HCT116 (cell line): ENCODE results near the gene INTS6. TPM values are rescaled to one million over a fixed set of nuclear protein-coding genes. Genes with fewer than 3 reads are reported as not detected.

Experiments used
- ATAC-seq: fragments of 200-7000 bp; cut with Tn5 transposase; 2 replicates; pipeline ENCODE4 v1.9.1; 2020; ENCODE audit warnings: mild to moderate bottlenecking, moderate library complexity
- BruUV-seq: library from RNA; stranded (reverse); fragments of 400-500 nt; replicated peaks from 2 replicates; lab custom pipeline; 2021; lab: Mats Ljungman, UMichigan
- CTCF ChIA-PET: fragments of 300-600 bp; sonication (Branson Sonifier 250); formaldehyde crosslinking; loops from one replicate; lab custom pipeline; 2021; ENCODE audit warnings: antibody characterized with exemption; lab: Charles Lee
- POLR2A ChIA-PET: fragments of 300-600, 350-600 bp; sonication (Branson Sonifier 250); formaldehyde crosslinking; loops from one replicate; lab custom pipeline; 2021; ENCODE audit warnings: antibody characterized with exemption; lab: Charles Lee
- RAD21 ChIA-PET, 2 experiments: fragments of 300-600 bp; sonication (Branson Sonifier 250); formaldehyde crosslinking; loops; one replicate each; lab custom pipeline; 2023; ENCODE audit warnings: low total read pairs in 2 of 2; ENCODE audit not compliant: uncharacterized antibody in 2 of 2, unreplicated experiment in 2 of 2, low non-redundant PET in 1 of 2; lab: Charles Lee
- DNase-seq: peaks from one replicate; pipeline ENCODE4 v3.0.0-alpha.2; 2010; ENCODE audit warnings: low read depth, low spot score
- H2AFZ ChIP-seq: fragments of 200-600 bp; shearing (Covaris generic), sonication (generic); 2 replicates; pipeline ENCODE4 v1.6.1; 2017; ENCODE audit warnings: low read depth, mixed run types, mixed read lengths, antibody characterized with exemption, low read length; ENCODE audit not compliant: poor library complexity, severe bottlenecking
- H3K27ac ChIP-seq: 2 replicates; pipeline ENCODE4 v1.5.1; 2012; ENCODE audit warnings: low read depth, low read length
- H3K27me3 ChIP-seq: fragments of 200-600 bp; sonication (generic); 2 replicates; pipeline ENCODE4 v1.6.1; 2016; ENCODE audit warnings: mixed run types, low read length, mixed read lengths; ENCODE audit not compliant: insufficient read depth
- H3K36me3 ChIP-seq, 2 experiments: fragments of 200-500 bp in 1 of 2; fragments of 200-600 bp in 1 of 2; sonication (Bioruptor generic) in 1 of 2; sonication (generic) in 1 of 2; 2 replicates each; pipeline versions ENCODE4 v1.5.1 to v1.6.1; 2014 to 2016; ENCODE audit warnings: low read length in 2 of 2, inconsistent platforms in 1 of 2, mixed read lengths in 1 of 2, mixed run types in 1 of 2; ENCODE audit not compliant: insufficient read depth in 2 of 2, control insufficient read depth in 1 of 2
- H3K4me1 ChIP-seq, 2 experiments: fragments of 200-600 bp in 1 of 2; sonication (generic) in 1 of 2; 2 replicates each; pipeline versions ENCODE4 v1.5.1 to v1.6.1; 2012 to 2017; ENCODE audit warnings: low read length in 2 of 2, inconsistent platforms in 1 of 2, mild to moderate bottlenecking in 1 of 2, mixed read lengths in 1 of 2, mixed run types in 1 of 2, moderate library complexity in 1 of 2; ENCODE audit not compliant: insufficient read depth in 2 of 2, control insufficient read depth in 1 of 2
- H3K4me2 ChIP-seq: fragments of 200-600 bp; sonication (generic); 2 replicates; pipeline ENCODE4 v1.6.1; 2017; ENCODE audit warnings: mixed run types, low read length, mixed read lengths
- H3K4me3 ChIP-seq, 2 experiments: fragments of 200-600 bp in 1 of 2; sonication (generic) in 1 of 2; replicated peaks in 1 of 2; 2 replicates each; pipeline ENCODE4 v1.5.1; 2011 to 2016; ENCODE audit warnings: low read length in 2 of 2, control low read depth in 1 of 2, low read depth in 1 of 2, mild to moderate bottlenecking in 1 of 2, mixed read lengths in 1 of 2, mixed run types in 1 of 2
- H3K79me2 ChIP-seq: fragments of 200-600 bp; sonication (generic); 2 replicates; pipeline ENCODE4 v1.6.1; 2017; ENCODE audit warnings: mild to moderate bottlenecking, mixed run types, low read length, moderate library complexity, mixed read lengths; ENCODE audit not compliant: insufficient read depth
- H3K9ac ChIP-seq: fragments of 200-600 bp; sonication (generic); 2 replicates; pipeline ENCODE4 v1.6.1; 2016; ENCODE audit warnings: low read length, mixed read lengths
- H3K9me2 ChIP-seq: fragments of 200-600 bp; sonication (generic), shearing (Covaris generic); 2 replicates; pipeline ENCODE4 v1.6.1; 2017; ENCODE audit warnings: mixed run types, mild to moderate bottlenecking, moderate library complexity; ENCODE audit not compliant: insufficient read depth
- H3K9me3 ChIP-seq, 2 experiments: fragments of 200-500 bp in 1 of 2; fragments of 200-600 bp in 1 of 2; sonication (Bioruptor generic) in 1 of 2; sonication (generic) in 1 of 2; 2 replicates each; pipeline ENCODE4 v1.6.1; 2014 to 2017; ENCODE audit warnings: low read length in 2 of 2, mixed read lengths in 2 of 2, inconsistent platforms in 1 of 2, low read depth in 1 of 2, mild to moderate bottlenecking in 1 of 2, mixed run types in 1 of 2, moderate library complexity in 1 of 2; ENCODE audit not compliant: control insufficient read depth in 1 of 2, insufficient read depth in 1 of 2
- H4K20me1 ChIP-seq: fragments of 200-600 bp; sonication (generic), shearing (Covaris generic); 2 replicates; pipeline ENCODE4 v1.6.1; 2017; ENCODE audit warnings: mixed run types, mild to moderate bottlenecking, moderate library complexity; ENCODE audit not compliant: insufficient read depth
- ATF3 ChIP-seq: IDR thresholded peaks from 2 replicates; pipeline ENCODE4 v1.6.1; 2012
- CEBPB ChIP-seq: IDR thresholded peaks from 2 replicates; pipeline ENCODE4 v1.6.1; 2012; ENCODE audit warnings: low read depth
- CTCF ChIP-seq, 3 experiments: fragments of 200-600 bp in 1 of 3; sonication (generic) in 1 of 3; IDR thresholded peaks in 2 of 3; conservative IDR thresholded peaks in 1 of 3; 2 replicates each; pipeline ENCODE4 v1.5.1; 2012 to 2017; ENCODE audit warnings: low read depth in 2 of 3, low read length in 2 of 3, antibody characterized with exemption in 1 of 3, borderline replicate concordance in 1 of 3, control low read depth in 1 of 3, mild to moderate bottlenecking in 1 of 3, mixed read lengths in 1 of 3, mixed run types in 1 of 3, moderate library complexity in 1 of 3; ENCODE audit not compliant: insufficient read depth in 1 of 3
- ELF1 ChIP-seq: IDR thresholded peaks from 2 replicates; pipeline ENCODE4 v1.6.1; 2012; ENCODE audit warnings: low read depth, borderline replicate concordance
- FOSL1 ChIP-seq: IDR thresholded peaks from 2 replicates; pipeline ENCODE4 v1.6.1; 2012; ENCODE audit warnings: low read depth
- MAX ChIP-seq: IDR thresholded peaks from 2 replicates; pipeline ENCODE4 v1.6.1; 2012
- POLR2A ChIP-seq: IDR thresholded peaks from 2 replicates; pipeline ENCODE4 v1.7.0; 2011; ENCODE audit warnings: borderline replicate concordance; ENCODE audit not compliant: insufficient read depth, insufficient read length; ENCODE audit errors: extremely low read depth
- RAD21 ChIP-seq: IDR thresholded peaks from 2 replicates; pipeline ENCODE4 v1.6.1; 2012; ENCODE audit warnings: low read depth, mild to moderate bottlenecking
- REST ChIP-seq: IDR thresholded peaks from 2 replicates; pipeline ENCODE4 v1.6.1; 2012; ENCODE audit warnings: low read depth
- SP1 ChIP-seq: IDR thresholded peaks from 2 replicates; pipeline ENCODE4 v1.6.1; 2012; ENCODE audit warnings: low read depth
- SRF ChIP-seq: IDR thresholded peaks from 2 replicates; pipeline ENCODE4 v1.6.1; 2012; ENCODE audit warnings: low read depth
- YY1 ChIP-seq: IDR thresholded peaks from 2 replicates; pipeline ENCODE4 v1.6.1; 2011; ENCODE audit warnings: low read length, low read depth, moderate library complexity, mild to moderate bottlenecking; ENCODE audit not compliant: insufficient replicate concordance; ENCODE audit errors: extremely low read depth
- ZBTB33 ChIP-seq: IDR thresholded peaks from 2 replicates; pipeline ENCODE4 v1.6.1; 2011; ENCODE audit warnings: mild to moderate bottlenecking, low read length, moderate library complexity; ENCODE audit not compliant: insufficient replicate concordance; ENCODE audit errors: extremely low read depth
- ZFX ChIP-seq: fragments of 450-650 bp; IDR thresholded peaks from 2 replicates; pipeline ENCODE4 v1.6.1; 2017
- ZNF274 ChIP-seq: fragments of 200-500 bp; sonication (Bioruptor generic); IDR thresholded peaks from 2 replicates; pipeline ENCODE4 v1.6.1; 2014; ENCODE audit warnings: mild to moderate bottlenecking, low read depth, low read length, inconsistent platforms
- intact Hi-C: fragments of 100-400 bp; cut with micrococcal nuclease; formaldehyde crosslinking; loops from 2 replicates; pipeline ENCODE4 v1.10.0; 2022
- total RNA-seq: library from RNA; stranded (reverse); gene quantifications from one replicate; pipeline ENCODE4 v1.2.1, GENCODE V29; 2021; ENCODE audit not compliant: unreplicated experiment

Gene INTS6
- total RNA-seq, 1 experiment from 2014 or later, result 44.7 TPM

GRCh38 chr13:51437550-51438127 lies 15.2 kb downstream of the INTS6 start (continued):
- TF ChIP-seq ELF1 (no peak), ZBTB33 (no peak), YY1 (no peak)

- no peaks in the 10 kb centered on the region for H3K9me2 ChIP-seq
- intact Hi-C loops, result loop anchor here (1.0 kb wide), 2 partner anchors 346 to 362 kb away; no protein-coding TSS in a partner anchor
- H2AFZ ChIP-seq, result no peak overlapping the region
- RAD21 ChIA-PET, result interaction anchor here (0.6 to 1.0 kb wide), 2 partner anchors 136 to 363 kb away, joined by 6 to 7 read pairs; no protein-coding TSS in a partner anchor
- CTCF ChIA-PET, result interaction anchor here (0.7 to 4.2 kb wide), 13 partner anchors 8 to 367 kb away, joined by 3 to 90 read pairs (median 4); partner anchors contain the start of gene INTS6
- BruUV-seq, result no TSS peak
- peaks cover 29% of the 10 kb centered on the region for H3K79me2 ChIP-seq
- no peaks in the 10 kb centered on the region for H4K20me1 ChIP-seq
- DNase-seq (no peak), ATAC-seq (no peak)
- no peak overlapping the region for H3K27ac ChIP-seq
- peaks cover 0 to 3% of the 10 kb centered on the region in 2 experiments; a peak in 1 of 4 replicates for H3K36me3 ChIP-seq
- H3K9ac ChIP-seq, result no peak overlapping the region
- no peaks in the 10 kb centered on the region for H3K4me1 ChIP-seq
- POLR2A ChIA-PET, result interaction anchor here (0.7 to 1.4 kb wide), 3 partner anchors 18 to 367 kb away, joined by 3 to 9 read pairs (median 4); partner anchors contain the start of gene INTS6
- no peaks in the 10 kb centered on the region for H3K27me3 ChIP-seq
- no peak overlapping the region for H3K4me2 ChIP-seq
- no peaks in the 10 kb centered on the region for H3K9me3 ChIP-seq
- no peak overlapping the region for H3K4me3 ChIP-seq
- TF ChIP-seq SP1 (no peak), ELF1 (no peak), ZFX (no peak), RAD21 (peak; percentile 60), CEBPB (no peak), CTCF (IDR thresholded peaks at IDR 0.05 in 2 of 3, conservative IDR thresholded peaks at IDR 0.05 in 1 of 3; ENCODE audit: borderline replicate concordance in 1 of 3, insufficient read depth in 1 of 3, low read depth in 2 of 3, low read length in 2 of 3) (peak; percentile 45 to 54 (median 48); a peak in 5 of 6 replicates), ATF3 (no peak), REST (no peak), FOSL1 (no peak), SRF (no peak), YY1 (no peak), POLR2A (no peak), ZNF274 (no peak), MAX (no peak)
Observed at GRCh38 chr13:51435002-51435578, 17.7 kb downstream of the INTS6 start.
